Neuronal stem cell (in vitro differentiated cells): ENCODE measurements around the gene PTPN6.

Experiments used
- DNase-seq: peaks from one replicate; pipeline ENCODE4 v3.0.0-alpha.2; 2013; ENCODE audit warnings: low spot score
- H2AFZ ChIP-seq: one replicate; pipeline ENCODE4 v1.6.1; 2013; ENCODE audit warnings: mild to moderate bottlenecking, low read length, inconsistent platforms
- H2AK5ac ChIP-seq: 2 replicates; pipeline ENCODE4 v1.6.1; 2013; ENCODE audit warnings: low read depth, mild to moderate bottlenecking, inconsistent platforms, low read length, moderate library complexity, mixed read lengths
- H2BK120ac ChIP-seq: 2 replicates; pipeline ENCODE4 v1.6.1; 2013; ENCODE audit warnings: low read depth, mild to moderate bottlenecking, inconsistent platforms, low read length, moderate library complexity, mixed read lengths
- H2BK12ac ChIP-seq: one replicate; pipeline ENCODE4 v1.6.1; 2013; ENCODE audit warnings: low read length, inconsistent platforms
- H2BK15ac ChIP-seq: 2 replicates; pipeline ENCODE4 v1.6.1; 2013; ENCODE audit warnings: mild to moderate bottlenecking, low read length, inconsistent platforms, mixed read lengths
- H2BK5ac ChIP-seq: one replicate; pipeline ENCODE4 v1.6.1; 2013; ENCODE audit warnings: inconsistent platforms, mild to moderate bottlenecking, low read length, moderate library complexity
- H3K14ac ChIP-seq: one replicate; pipeline ENCODE4 v1.6.1; 2013; ENCODE audit warnings: low read length, inconsistent platforms
- H3K18ac ChIP-seq: 2 replicates; pipeline ENCODE4 v1.6.1; 2013; ENCODE audit warnings: low read length, inconsistent platforms
- H3K23ac ChIP-seq: 2 replicates; pipeline ENCODE4 v1.6.1; 2013; ENCODE audit warnings: low read depth, mild to moderate bottlenecking, mixed read lengths, low read length, inconsistent platforms; ENCODE audit not compliant: poor library complexity
- H3K27ac ChIP-seq: replicated peaks from 3 replicates; pipeline ENCODE4 v1.5.1; 2013; ENCODE audit warnings: low read length, inconsistent platforms
- H3K27me3 ChIP-seq, 3 experiments: 2 replicates each; pipeline ENCODE4 v1.6.1; 2013; ENCODE audit warnings: low read length in 3 of 3, mild to moderate bottlenecking in 2 of 3, inconsistent platforms in 1 of 3, low read depth in 1 of 3, mixed read lengths in 1 of 3, moderate library complexity in 1 of 3; ENCODE audit not compliant: control insufficient read depth in 3 of 3, insufficient read depth in 3 of 3
- H3K36me3 ChIP-seq, 2 donors: replicated peaks in 1 of 2; 2 replicates each; pipeline ENCODE4 v1.6.1; 2013; ENCODE audit warnings: low read length in 2 of 2; ENCODE audit not compliant: control insufficient read depth in 2 of 2, insufficient read depth in 2 of 2
- H3K4ac ChIP-seq: 2 replicates; pipeline ENCODE4 v1.6.1; 2013; ENCODE audit warnings: inconsistent platforms, mild to moderate bottlenecking, low read length, moderate library complexity
- H3K4me1 ChIP-seq, 2 donors: 1 replicate in 1 of 2; 2 replicates in 1 of 2; pipeline ENCODE4 v1.6.1; 2013; ENCODE audit warnings: low read length in 2 of 2, low read depth in 1 of 2; ENCODE audit not compliant: control insufficient read depth in 2 of 2, insufficient read depth in 1 of 2
- H3K4me2 ChIP-seq: one replicate; pipeline ENCODE4 v1.6.1; 2013; ENCODE audit warnings: mild to moderate bottlenecking, low read length, inconsistent platforms; ENCODE audit not compliant: insufficient read depth, poor library complexity, severe bottlenecking
- H3K4me3 ChIP-seq, 2 donors: 2 replicates each; pipeline ENCODE4 v1.5.1; 2013; ENCODE audit warnings: low read length in 2 of 2, mild to moderate bottlenecking in 2 of 2, inconsistent platforms in 1 of 2, moderate library complexity in 1 of 2
- H3K79me1 ChIP-seq: one replicate; pipeline ENCODE4 v1.6.1; 2013; ENCODE audit warnings: low read depth, mild to moderate bottlenecking, inconsistent platforms, low read length, moderate library complexity
- H3K9ac ChIP-seq: one replicate; pipeline ENCODE4 v1.6.1; 2013; ENCODE audit warnings: mild to moderate bottlenecking, low read depth, low read length, inconsistent platforms; ENCODE audit not compliant: poor library complexity
- H3K9me3 ChIP-seq, 2 donors: replicated peaks in 1 of 2; 2 replicates each; pipeline versions ENCODE3 to v1.6.1; 2013; ENCODE audit warnings: low read length in 2 of 2, mild to moderate bottlenecking in 2 of 2, inconsistent platforms in 1 of 2, low read depth in 1 of 2, mixed read lengths in 1 of 2, moderate library complexity in 1 of 2; ENCODE audit not compliant: control insufficient read depth in 2 of 2, insufficient read depth in 1 of 2
- H4K8ac ChIP-seq: one replicate; pipeline ENCODE4 v1.6.1; 2013; ENCODE audit warnings: low read depth, mild to moderate bottlenecking, inconsistent platforms, low read length, moderate library complexity
- H4K91ac ChIP-seq: one replicate; pipeline ENCODE4 v1.6.1; 2013; ENCODE audit warnings: low read length, low read depth, mild to moderate bottlenecking, inconsistent platforms; ENCODE audit not compliant: poor library complexity
- WGBS, 2 donors: extraction: QIAGEN DNeasy Blood & Tissue Kit; methylation state at CpG; one replicate each; pipeline ENCODE4 v1.1.7; 2013; ENCODE audit warnings: missing lambda C conversion rate in 2 of 2, mixed read lengths in 1 of 2; ENCODE audit not compliant: insufficient read length in 2 of 2, insufficient replicate concordance in 1 of 2; ENCODE audit errors: extremely low coverage in 2 of 2; 5-methylcytosine and 5-hydroxymethylcytosine counted together

Gene PTPN6

GRCh38 chr12:6927379-6928021 is 23.7 kb upstream of the PTPN6 start, which contains the start of gene ATN1:
ATN1 (plus strand) TSS chr12:6927959; CDS start chr12:6934002, 6,043 bp downstream.
- Histone ChIP-seq H4K8ac (no peak within 1 kb of the TSS), H3K23ac (peak within 1 kb of the TSS; percentile 37), H3K79me1 (no peaks in the 10 kb centered on the region), H4K91ac (no peak within 1 kb of the TSS), H3K27ac (peak within 1 kb of the TSS; percentile 96), H2BK12ac (peak within 1 kb of the TSS; percentile 33), H3K9ac (peak within 1 kb of the TSS; percentile 92), H2AFZ (peak within 1 kb of the TSS; percentile 87), H3K36me3 (peaks cover 5 to 37% of the 10 kb centered on the region in 2 donors), H2AK5ac (peak within 1 kb of the TSS; percentile 66), H2BK15ac (no peak within 1 kb of the TSS), H2BK120ac (peak within 1 kb of the TSS; percentile 76), H3K4ac (no peak within 1 kb of the TSS), H2BK5ac (peak within 1 kb of the TSS; percentile 68), H3K18ac (peak within 1 kb of the TSS; percentile 96), H3K4me1 (peaks cover 23 to 48% of the 10 kb centered on the region in 2 donors), H3K4me2 (peak within 1 kb of the TSS; percentile 76), H3K14ac (no peak within 1 kb of the TSS), H3K27me3 (no peaks in the 10 kb centered on the region), H3K9me3 (no peaks in the 10 kb centered on the region), H3K4me3 (peak within 1 kb of the TSS; percentile 77 to 91)
- WGBS, 2 donors, result no CpG with 5 or more reads among the region's 66 CpGs
- DNase-seq, result peak; percentile 63

- DNase-seq, result no peak
- peak overlapping the region; percentile 76 for H2BK120ac ChIP-seq
- peaks cover 0 to 38% of the 10 kb centered on the region in 2 donors for H3K36me3 ChIP-seq
- H3K4ac ChIP-seq, result no peak overlapping the region
- H3K4me2 ChIP-seq, result peak overlapping the region; percentile 76
- H3K79me1 ChIP-seq, result no peaks in the 10 kb centered on the region
- H3K4me3 ChIP-seq, result peak overlapping the region; percentile 77 to 91
- no peaks in the 10 kb centered on the region for H3K27me3 ChIP-seq
- H3K9ac ChIP-seq, result peak overlapping the region; percentile 87
- no peak overlapping the region for H2BK15ac ChIP-seq
- H2AFZ ChIP-seq, result no peak overlapping the region
- no peak overlapping the region for H2BK12ac ChIP-seq
- H3K9me3 ChIP-seq, result no peaks in the 10 kb centered on the region
- H3K18ac ChIP-seq, result peak overlapping the region; percentile 86
- H3K4me1 ChIP-seq, result peaks cover 23 to 43% of the 10 kb centered on the region in 2 donors
- no CpG with 5 or more reads among the region's 79 CpGs for WGBS, 2 donors
- H3K14ac ChIP-seq, result no peak overlapping the region
- H4K8ac ChIP-seq, result no peak overlapping the region
- peak overlapping the region; percentile 81 for H3K27ac ChIP-seq
- peak overlapping the region; percentile 32 for H3K23ac ChIP-seq
- H2BK5ac ChIP-seq, result peak overlapping the region; percentile 68
- peak overlapping the region; percentile 66 for H2AK5ac ChIP-seq
- H4K91ac ChIP-seq, result no peak overlapping the region
These were observed 23.0 kb upstream of the PTPN6 start for GRCh38 chr12:6928022-6928702.

- Histone ChIP-seq H3K9ac (peak overlapping the region; percentile 87), H3K18ac (peak overlapping the region; percentile 86), H3K27ac (no peak overlapping the region), H2BK120ac (peak overlapping the region; percentile 64), H3K4ac (no peak overlapping the region), H3K9me3 (no peaks in the 10 kb centered on the region), H3K79me1 (peaks cover 1% of the 10 kb centered on the region), H3K4me1 (peaks cover 21 to 36% of the 10 kb centered on the region in 2 donors), H3K14ac (no peak overlapping the region), H3K4me2 (peak overlapping the region; percentile 76), H2AK5ac (peak overlapping the region; percentile 66), H2BK15ac (no peak overlapping the region), H3K23ac (peak overlapping the region; percentile 32), H3K36me3 (peaks cover 4 to 40% of the 10 kb centered on the region in 2 donors), H4K8ac (no peak overlapping the region), H2BK12ac (no peak overlapping the region), H2AFZ (no peak overlapping the region), H4K91ac (no peak overlapping the region), H3K4me3 (peak overlapping the region; percentile 77 to 88), H3K27me3 (no peaks in the 10 kb centered on the region), H2BK5ac (peak overlapping the region; percentile 55)
- no CpG with 5 or more reads among the region's 19 CpGs for WGBS, 2 donors
- no peak for DNase-seq
These were observed 22.3 kb upstream of the PTPN6 start for GRCh38 chr12:6928703-6929407.
